Measurements from ENCODE around the gene SLC35F6. TPM values are rescaled to one million over a fixed set of nuclear protein-coding genes. Genes with fewer than 3 reads are reported as not detected.
A peak's percentile ranks its signal among the peaks of the same experiment; 100 is the strongest.

SLC35F6 gene
- total and polyA plus RNA-seq, 11 donors = 14.4 to 70.5 (median 27.2) TPM

- WGBS, 4 donors = 50 to 62% (median 54%) methylated on average over 2 of the region's 2 CpGs
- DNase-seq (no peak), ATAC-seq (no peak)
- H3K4me1 ChIP-seq = peaks cover 0 to 10% (median 0%) of the 10 kb centered on the region in 12 donors
- no peak overlapping the region for H3K4me3 ChIP-seq
- H3K9me3 ChIP-seq = no peaks in the 10 kb centered on the region
- intact Hi-C loops (cut with DNase I) = no loop called here
- no peak overlapping the region for H3K27ac ChIP-seq
- H3K36me3 ChIP-seq = no peaks in the 10 kb centered on the region
- TF ChIP-seq CTCF (IDR thresholded peaks at IDR 0.05) (no peak), POLR2A (IDR thresholded peaks at IDR 0.05) (no peak)
- peaks cover 0 to 7% (median 0%) of the 10 kb centered on the region in 9 donors for H3K27me3 ChIP-seq
These were observed 43.8 kb downstream of the SLC35F6 start for GRCh38 chr2:26807788-26808460.

GRCh38 chr2:26809211-26809610, 45.1 kb downstream of the SLC35F6 start:
- Histone ChIP-seq H3K9me3 (no peaks in the 10 kb centered on the region), H3K27ac (no peak overlapping the region), H3K27me3 (peaks cover 0 to 7% (median 0%) of the 10 kb centered on the region in 9 donors), H3K36me3 (no peaks in the 10 kb centered on the region), H3K4me1 (peaks cover 0 to 10% (median 0%) of the 10 kb centered on the region in 12 donors), H3K4me3 (no peak overlapping the region)
- ATAC-seq = no peak
- no peak for DNase-seq
- TF ChIP-seq CTCF (IDR thresholded peaks at IDR 0.05) = no peak
- TF ChIP-seq POLR2A (IDR thresholded peaks at IDR 0.05) = no peak
- WGBS, 4 donors = 89 to 95% (median 92%) methylated on average over 3 of the region's 3 CpGs
- intact Hi-C loops (cut with DNase I) = no loop called here

- Histone ChIP-seq H3K36me3 (no peaks in the 10 kb centered on the region), H3K4me1 (peaks cover 0 to 10% (median 0%) of the 10 kb centered on the region in 12 donors), H3K4me3 (no peak overlapping the region), H3K27me3 (peaks cover 0 to 9% (median 0%) of the 10 kb centered on the region in 9 donors), H3K9me3 (no peaks in the 10 kb centered on the region), H3K27ac (no peak overlapping the region)
- TF ChIP-seq POLR2A (IDR thresholded peaks at IDR 0.05) = no peak
- WGBS, 4 donors = 56 to 72% (median 65%) methylated on average over 6 of the region's 6 CpGs
- ATAC-seq (peak in 2 of 4 donors; percentile 34 to 60), DNase-seq (no peak)
- intact Hi-C loops (cut with DNase I) = no loop called here
These were observed 45.9 kb downstream of the SLC35F6 start for GRCh38 chr2:26809876-26810577.

GRCh38 chr2:26811261-26811660, 47.2 kb downstream of the SLC35F6 start:
- DNase-seq (no peak), ATAC-seq (peak in 1 of 4 donors; percentile 24)
- no peak overlapping the region for H3K4me3 ChIP-seq
- H3K27me3 ChIP-seq = peaks cover 0 to 9% (median 0%) of the 10 kb centered on the region in 9 donors
- no peak overlapping the region for H3K27ac ChIP-seq
- H3K36me3 ChIP-seq = no peaks in the 10 kb centered on the region
- TF ChIP-seq POLR2A (IDR thresholded peaks at IDR 0.05) (no peak), CTCF (IDR thresholded peaks at IDR 0.05) (no peak)
- intact Hi-C loops (cut with DNase I) = no loop called here
- WGBS, 4 donors = 78 to 86% (median 82%) methylated on average over 8 of the region's 8 CpGs
- H3K4me1 ChIP-seq = peaks cover 0 to 10% (median 0%) of the 10 kb centered on the region in 12 donors
- H3K9me3 ChIP-seq = no peaks in the 10 kb centered on the region

All from heart left ventricle (tissue), 16 donors.